GM18520 (cell line): ENCODE results near the gene SASH1.
A peak's percentile ranks its signal among the peaks of the same experiment; 100 is the strongest.

Experiments
- ATAC-seq: cut with Tn5 transposase; IDR thresholded peaks from one replicate; pipeline ENCODE4 v1.9.1; 2021; ENCODE audit not compliant: unreplicated experiment

Gene SASH1

GRCh38 chr6:148455225-148455624, 112.6 kb downstream of the SASH1 start:
- no peak for ATAC-seq

GRCh38 chr6:148455674-148456558, 113.3 kb downstream of the SASH1 start:
- ATAC-seq: no peak

- ATAC-seq: no peak
These were observed 114.7 kb downstream of the SASH1 start for GRCh38 chr6:148457137-148457842.

- no peak for ATAC-seq
These were observed 115.2 kb downstream of the SASH1 start for GRCh38 chr6:148457843-148458159.

GRCh38 chr6:148459238-148459637, 116.6 kb downstream of the SASH1 start:
- ATAC-seq: no peak

GRCh38 chr6:148460876-148461646, 118.4 kb downstream of the SASH1 start:
- ATAC-seq: no peak

GRCh38 chr6:148461986-148462577, 119.4 kb downstream of the SASH1 start:
- no peak for ATAC-seq

- no peak for ATAC-seq
These were observed 121.0 kb downstream of the SASH1 start for GRCh38 chr6:148463671-148464070.

- peak; percentile 81 for ATAC-seq
These were observed 121.8 kb downstream of the SASH1 start for GRCh38 chr6:148464319-148465010.

- no peak for ATAC-seq
These were observed 122.3 kb downstream of the SASH1 start for GRCh38 chr6:148465011-148465335.

- ATAC-seq: no peak
These were observed 123.0 kb downstream of the SASH1 start for GRCh38 chr6:148465670-148466069.

GRCh38 chr6:148466158-148466557, 123.5 kb downstream of the SASH1 start:
- ATAC-seq: no peak

GRCh38 chr6:148467926-148468325, 125.3 kb downstream of the SASH1 start:
- no peak for ATAC-seq

GRCh38 chr6:148470156-148470555, 127.5 kb downstream of the SASH1 start:
- ATAC-seq: no peak

GRCh38 chr6:148470606-148471465, 128.2 kb downstream of the SASH1 start:
- no peak for ATAC-seq

GRCh38 chr6:148471624-148472159, 129.1 kb downstream of the SASH1 start:
- ATAC-seq: no peak

GRCh38 chr6:148472171-148473105, 129.8 kb downstream of the SASH1 start:
- ATAC-seq: no peak

- ATAC-seq: no peak
These were observed 136.9 kb downstream of the SASH1 start for GRCh38 chr6:148479497-148479896.
